Measurements from ENCODE around the gene PKN2. TPM values are rescaled to one million over a fixed set of nuclear protein-coding genes. Genes with fewer than 3 reads are reported as not detected.

PKN2 gene
- total and polyA plus RNA-seq, 8 donors = 5.0 to 118 (median 24.1) TPM

DNA sequence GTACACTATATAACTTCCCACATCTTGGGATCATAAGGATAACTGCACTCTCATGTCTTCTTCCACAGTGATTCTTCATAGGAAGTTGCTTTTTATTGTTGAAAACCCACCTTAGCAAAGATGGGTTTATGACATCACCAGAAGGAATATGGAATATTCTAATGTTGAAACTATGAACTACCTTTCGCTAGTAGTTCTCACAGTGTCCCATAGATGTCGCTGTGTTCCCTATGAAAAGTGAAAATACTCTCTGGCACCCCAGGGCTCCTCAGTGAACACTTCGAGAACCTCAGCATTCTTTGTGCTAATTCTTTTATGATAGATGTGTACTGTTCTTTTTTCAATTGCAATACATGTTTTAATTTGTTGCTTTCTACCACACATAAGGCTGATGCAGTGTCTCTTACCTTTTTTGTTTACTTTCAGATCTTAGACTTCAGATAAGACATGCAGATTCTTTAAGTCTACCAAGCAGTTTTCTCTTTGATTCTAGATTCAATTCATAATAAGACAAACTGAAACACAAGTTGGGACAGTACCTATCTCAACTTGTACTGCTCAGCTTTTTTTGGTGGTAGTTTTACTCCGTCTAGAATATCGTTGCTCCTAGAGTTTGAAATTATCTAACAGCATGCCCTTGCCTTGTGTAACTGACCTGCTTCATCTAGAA lies 116.4 kb downstream of the PKN2 start:
- Histone ChIP-seq H3K36me3 (peaks cover 3 to 74% (median 63%) of the 10 kb centered on the region in 4 donors), H3K9me3 (no peaks in the 10 kb centered on the region), H3K4me3 (no peak overlapping the region), H3K4me1 (no peaks in the 10 kb centered on the region), H3K27ac (no peak overlapping the region), H3K27me3 (no peaks in the 10 kb centered on the region)
- peak in 1 of 2 donors; percentile 27 for DNase-seq
- no peak for TF ChIP-seq POLR2A (IDR thresholded peaks at IDR 0.05)
- no peak for TF ChIP-seq POLR2AphosphoS5 (IDR thresholded peaks at IDR 0.05)
- TF ChIP-seq, protein P1, sequence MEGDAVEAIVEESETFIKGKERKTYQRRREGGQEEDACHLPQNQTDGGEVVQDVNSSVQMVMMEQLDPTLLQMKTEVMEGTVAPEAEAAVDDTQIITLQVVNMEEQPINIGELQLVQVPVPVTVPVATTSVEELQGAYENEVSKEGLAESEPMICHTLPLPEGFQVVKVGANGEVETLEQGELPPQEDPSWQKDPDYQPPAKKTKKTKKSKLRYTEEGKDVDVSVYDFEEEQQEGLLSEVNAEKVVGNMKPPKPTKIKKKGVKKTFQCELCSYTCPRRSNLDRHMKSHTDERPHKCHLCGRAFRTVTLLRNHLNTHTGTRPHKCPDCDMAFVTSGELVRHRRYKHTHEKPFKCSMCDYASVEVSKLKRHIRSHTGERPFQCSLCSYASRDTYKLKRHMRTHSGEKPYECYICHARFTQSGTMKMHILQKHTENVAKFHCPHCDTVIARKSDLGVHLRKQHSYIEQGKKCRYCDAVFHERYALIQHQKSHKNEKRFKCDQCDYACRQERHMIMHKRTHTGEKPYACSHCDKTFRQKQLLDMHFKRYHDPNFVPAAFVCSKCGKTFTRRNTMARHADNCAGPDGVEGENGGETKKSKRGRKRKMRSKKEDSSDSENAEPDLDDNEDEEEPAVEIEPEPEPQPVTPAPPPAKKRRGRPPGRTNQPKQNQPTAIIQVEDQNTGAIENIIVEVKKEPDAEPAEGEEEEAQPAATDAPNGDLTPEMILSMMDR (IDR thresholded peaks at IDR 0.05) = peak in 4 of 7 experiments; percentile 35 to 56 (median 54)
- WGBS, 5 donors = 79 to 90% (median 86%) methylated on average over 5 of the region's 5 CpGs
- intact Hi-C loops (cut with DNase I; ENCODE audit: low total_unique reads) = no loop called here

DNA sequence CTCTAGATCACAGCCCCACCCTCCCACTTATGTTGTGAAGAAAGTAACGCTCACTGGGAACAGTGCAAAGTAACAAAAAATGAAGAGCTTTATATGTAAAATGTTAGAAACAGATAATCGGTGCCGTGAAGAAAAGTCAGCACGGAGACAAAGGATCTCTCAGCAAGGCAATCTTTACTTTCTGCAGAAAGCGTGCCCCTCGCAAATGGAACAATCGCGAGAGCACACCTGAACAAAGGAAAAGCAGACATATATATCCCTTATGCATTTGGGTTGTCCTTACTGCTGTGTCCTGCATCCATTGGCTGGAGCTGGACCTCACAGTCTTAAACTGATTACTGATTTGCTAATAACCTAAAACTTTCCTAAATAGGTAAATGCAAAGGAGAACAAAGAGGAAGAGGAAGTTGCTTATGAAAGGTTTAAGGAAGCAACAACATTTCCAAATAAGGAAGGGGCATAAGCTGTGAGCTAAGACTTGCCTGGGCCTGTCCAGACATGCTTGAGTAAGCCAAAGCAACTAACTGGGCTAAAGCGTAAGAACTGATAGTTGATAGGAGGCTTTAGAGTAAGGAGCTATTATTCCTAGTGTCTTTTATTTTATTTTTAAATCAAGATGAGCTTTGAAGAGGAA lies 117.6 kb downstream of the PKN2 start:
- intact Hi-C loops (cut with DNase I; ENCODE audit: low total_unique reads) = no loop called here
- 97 to 99% (median 97%) methylated on average over 9 of the region's 9 CpGs for WGBS, 5 donors
- Histone ChIP-seq H3K4me1 (no peaks in the 10 kb centered on the region), H3K27ac (no peak overlapping the region), H3K36me3 (peaks cover 14 to 82% (median 69%) of the 10 kb centered on the region in 4 donors), H3K9me3 (no peaks in the 10 kb centered on the region), H3K27me3 (no peaks in the 10 kb centered on the region), H3K4me3 (no peak overlapping the region)
- no peak for TF ChIP-seq POLR2A (IDR thresholded peaks at IDR 0.05)
- no peak for DNase-seq

DNA sequence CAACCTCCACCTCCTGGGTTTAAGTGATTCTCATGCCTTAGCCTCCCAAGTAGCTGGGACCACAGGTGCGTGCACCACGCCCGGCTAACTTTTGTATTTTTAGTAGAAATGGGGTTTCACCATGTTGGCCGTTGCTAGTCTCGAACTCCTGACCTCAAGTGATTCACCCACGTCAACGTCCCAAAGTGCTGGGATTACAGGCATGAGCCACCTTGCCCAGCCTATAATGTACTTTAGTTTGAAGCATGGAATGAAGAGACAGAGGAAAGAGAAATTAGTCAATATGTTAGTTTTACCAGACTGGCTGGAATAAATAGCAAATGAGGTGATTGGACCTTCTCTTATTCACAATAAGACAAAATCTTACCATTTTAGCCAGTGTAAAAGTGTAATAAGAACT lies 118.3 kb downstream of the PKN2 start:
- H3K27ac ChIP-seq = no peak overlapping the region
- no peak for TF ChIP-seq POLR2A (IDR thresholded peaks at IDR 0.05)
- TF ChIP-seq, protein P1 (IDR thresholded peaks at IDR 0.05) = no peak
- no peak for DNase-seq
- no peaks in the 10 kb centered on the region for H3K9me3 ChIP-seq
- H3K4me3 ChIP-seq = no peak overlapping the region
- intact Hi-C loops (cut with DNase I; ENCODE audit: low total_unique reads) = no loop called here
- H3K36me3 ChIP-seq = peaks cover 15 to 82% (median 69%) of the 10 kb centered on the region in 4 donors
- no peaks in the 10 kb centered on the region for H3K27me3 ChIP-seq
- no peaks in the 10 kb centered on the region for H3K4me1 ChIP-seq
- WGBS, 5 donors = 95 to 97% (median 96%) methylated on average over 7 of the region's 7 CpGs

DNA sequence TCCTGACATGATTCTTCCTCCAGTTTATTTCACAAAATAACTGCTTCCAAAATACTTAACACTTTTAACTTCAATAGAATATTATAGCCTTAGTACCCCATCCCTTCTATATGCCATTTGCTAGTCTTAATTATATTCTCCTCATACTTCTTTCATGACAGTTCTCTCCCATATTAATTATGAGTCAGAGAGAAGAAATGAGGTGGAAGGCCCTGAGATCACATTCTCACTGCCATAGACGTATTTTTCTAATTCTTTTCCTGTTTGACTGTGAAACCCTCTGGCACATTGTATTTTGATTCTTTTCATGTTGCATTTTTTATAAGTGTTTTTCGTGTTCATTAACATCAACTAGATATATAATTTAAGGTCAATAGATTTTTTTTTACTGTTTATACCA lies 118.9 kb downstream of the PKN2 start:
- TF ChIP-seq POLR2A (IDR thresholded peaks at IDR 0.05) = no peak
- TF ChIP-seq, protein P1 (IDR thresholded peaks at IDR 0.05) = no peak
- TF ChIP-seq POLR2AphosphoS5 (IDR thresholded peaks at IDR 0.05) = no peak
- TF ChIP-seq EP300 (IDR thresholded peaks at IDR 0.05) = no peak
- H3K4me1 ChIP-seq = no peaks in the 10 kb centered on the region
- H3K36me3 ChIP-seq = peaks cover 15 to 82% (median 70%) of the 10 kb centered on the region in 4 donors
- no peak overlapping the region for H3K4me3 ChIP-seq
- H3K9me3 ChIP-seq = no peaks in the 10 kb centered on the region
- H3K27ac ChIP-seq = no peak overlapping the region
- DNase-seq = no peak
- WGBS, 5 donors = 76 to 95% (median 89%) methylated on average over 2 of the region's 2 CpGs
- H3K27me3 ChIP-seq = no peaks in the 10 kb centered on the region
- intact Hi-C loops (cut with DNase I; ENCODE audit: low total_unique reads) = no loop called here

DNA sequence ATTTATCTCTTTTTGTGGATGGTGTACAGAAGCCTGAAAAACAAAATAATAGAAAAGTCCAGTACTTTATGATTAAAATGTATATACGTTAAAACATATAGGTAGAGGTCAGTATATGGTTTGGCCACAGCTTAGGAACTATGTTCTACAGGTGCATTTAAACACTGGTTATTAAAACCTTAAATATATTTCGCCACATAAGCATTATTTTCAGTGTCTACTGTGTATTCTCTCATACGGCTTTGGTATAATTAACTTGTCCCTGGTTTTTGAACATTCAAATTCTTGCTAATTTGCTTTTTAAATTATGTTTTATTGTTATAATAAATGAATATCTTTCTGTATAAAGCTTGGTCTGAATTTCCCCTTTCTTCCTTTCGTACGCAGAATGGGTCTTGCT lies 119.4 kb downstream of the PKN2 start:
- Histone ChIP-seq H3K36me3 (peaks cover 15 to 86% (median 74%) of the 10 kb centered on the region in 4 donors), H3K4me1 (no peaks in the 10 kb centered on the region), H3K27ac (no peak overlapping the region), H3K4me3 (no peak overlapping the region), H3K9me3 (no peaks in the 10 kb centered on the region), H3K27me3 (no peaks in the 10 kb centered on the region)
- WGBS, 5 donors = 96 to 99% (median 97%) methylated on average over 5 of the region's 5 CpGs
- no peak for DNase-seq
- no peak for TF ChIP-seq EP300 (IDR thresholded peaks at IDR 0.05)
- intact Hi-C loops (cut with DNase I; ENCODE audit: low total_unique reads) = no loop called here
